ENCODE data around the gene CRADD.
"Not testable (repeated sequence)": the region's sequence is repeated elsewhere in the genome, so short reads cannot be mapped to it uniquely, and the experiment has no call there.

The CRADD gene

GRCh38 chr12:93762059-93762719 lies 85.0 kb downstream of the CRADD start:
- no peak for DNase-seq

GRCh38 chr12:93762912-93763553 lies 85.9 kb downstream of the CRADD start:
- no peak for DNase-seq

GRCh38 chr12:93763746-93764147 lies 86.6 kb downstream of the CRADD start:
- no peak for DNase-seq

- DNase-seq = no peak
Measured at GRCh38 chr12:93766371-93766770, 89.2 kb downstream of the CRADD start.

GRCh38 chr12:93766796-93767523 lies 89.8 kb downstream of the CRADD start:
- peak; percentile 26 for DNase-seq

GRCh38 chr12:93767524-93767863 lies 90.3 kb downstream of the CRADD start:
- no peak for DNase-seq

- DNase-seq = no peak
Measured at GRCh38 chr12:93772003-93772700, 95.0 kb downstream of the CRADD start.

GRCh38 chr12:93773122-93773871 lies 96.1 kb downstream of the CRADD start:
- DNase-seq = peak; percentile 27

- DNase-seq = peak; percentile 52
Measured at GRCh38 chr12:93776581-93777018, 99.4 kb downstream of the CRADD start.

GRCh38 chr12:93777254-93777653 lies 100.1 kb downstream of the CRADD start:
- no peak for DNase-seq

GRCh38 chr12:93778306-93778705 lies 101.1 kb downstream of the CRADD start:
- DNase-seq = peak; percentile 10

- no peak for DNase-seq
Measured at GRCh38 chr12:93778766-93779165, 101.6 kb downstream of the CRADD start.

GRCh38 chr12:93780101-93780641 lies 103.0 kb downstream of the CRADD start:
- no peak for DNase-seq

GRCh38 chr12:93780886-93781285 lies 103.7 kb downstream of the CRADD start:
- not testable (repeated sequence) for DNase-seq

- not testable (repeated sequence) for DNase-seq
Measured at GRCh38 chr12:93781961-93782360, 104.8 kb downstream of the CRADD start.

GRCh38 chr12:93782853-93783252 lies 105.7 kb downstream of the CRADD start:
- no peak for DNase-seq

- no peak for DNase-seq
Measured at GRCh38 chr12:93783832-93784231, 106.7 kb downstream of the CRADD start.

GRCh38 chr12:93784339-93785086 lies 107.3 kb downstream of the CRADD start:
- no peak for DNase-seq

- peak; percentile 91 for DNase-seq
Measured at GRCh38 chr12:93785249-93786010, 108.3 kb downstream of the CRADD start.

GRCh38 chr12:93786656-93787397 lies 109.7 kb downstream of the CRADD start:
- no peak for DNase-seq
